NCI-H1694 (cell line): Measurements from ENCODE around the gene ARHGAP22.

Experiments
- DNase-seq: peaks from one replicate; lab custom pipeline; 2025; lab: John Stamatoyannopoulos, UW

The ARHGAP22 gene

GRCh38 chr10:48633381-48634197 lies 28.7 kb upstream of the ARHGAP22 start:
- DNase-seq, result no peak

- DNase-seq, result no peak
Observed at GRCh38 chr10:48632166-48632565, 27.3 kb upstream of the ARHGAP22 start.

GRCh38 chr10:48627984-48628609 lies 23.2 kb upstream of the ARHGAP22 start:
- peak; percentile 26 for DNase-seq

GRCh38 chr10:48626986-48627731 lies 22.3 kb upstream of the ARHGAP22 start:
- DNase-seq, result no peak

GRCh38 chr10:48626447-48626846 lies 21.6 kb upstream of the ARHGAP22 start:
- no peak for DNase-seq

GRCh38 chr10:48625826-48626134 lies 20.9 kb upstream of the ARHGAP22 start:
- DNase-seq, result no peak

DNA sequence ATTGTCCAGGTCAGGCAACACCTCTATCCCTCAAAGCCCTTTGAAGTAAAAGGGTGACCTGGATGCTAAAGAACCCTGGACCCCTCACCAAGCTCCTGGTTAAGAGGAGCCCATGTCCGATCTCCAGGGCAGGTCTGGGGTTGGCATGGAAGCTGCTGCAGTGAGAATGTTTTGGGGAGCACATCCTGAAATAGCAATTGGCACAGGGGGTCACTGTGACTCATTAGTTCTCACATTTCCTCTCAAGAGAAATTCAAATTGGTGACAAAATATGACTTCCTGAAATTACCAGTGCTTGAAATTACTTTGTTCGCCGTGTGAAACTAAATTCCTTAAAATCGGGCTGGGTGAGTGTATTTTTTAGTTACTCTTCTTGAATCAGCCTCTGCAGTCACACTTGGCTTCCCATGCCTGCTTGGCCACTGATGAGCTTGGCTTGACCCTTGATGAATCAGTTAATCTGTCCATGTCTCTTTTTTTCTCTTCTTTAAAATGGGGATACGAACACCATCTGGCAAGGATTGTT lies 18.8 kb upstream of the ARHGAP22 start:
- no peak for DNase-seq

DNA sequence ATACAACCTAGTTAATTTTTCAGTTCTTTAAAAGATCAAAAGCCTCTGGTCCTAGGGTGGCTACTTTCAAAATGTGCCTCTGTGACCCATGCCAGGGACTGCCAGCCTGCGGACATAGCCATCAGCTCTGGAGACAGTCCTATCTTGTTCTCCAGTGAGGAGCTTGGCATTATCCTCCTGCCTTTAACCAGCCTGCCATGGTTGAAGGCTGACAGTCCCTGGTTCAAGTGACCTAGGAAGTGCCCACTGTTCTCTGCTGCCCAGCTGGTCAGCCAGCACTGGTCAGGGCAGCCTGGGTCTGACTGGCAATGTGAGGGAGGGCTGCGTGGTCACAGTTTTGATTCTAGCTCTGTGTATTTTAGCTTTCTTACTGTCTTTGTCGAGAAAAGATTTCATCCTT lies 18.1 kb upstream of the ARHGAP22 start:
- no peak for DNase-seq

- no peak for DNase-seq
Observed at GRCh38 chr10:48620719-48621118, 15.8 kb upstream of the ARHGAP22 start.

- no peak for DNase-seq
Observed at GRCh38 chr10:48616436-48616835, 11.6 kb upstream of the ARHGAP22 start.

- DNase-seq, result no peak
Observed at GRCh38 chr10:48614481-48615390, 9.9 kb upstream of the ARHGAP22 start.

DNA sequence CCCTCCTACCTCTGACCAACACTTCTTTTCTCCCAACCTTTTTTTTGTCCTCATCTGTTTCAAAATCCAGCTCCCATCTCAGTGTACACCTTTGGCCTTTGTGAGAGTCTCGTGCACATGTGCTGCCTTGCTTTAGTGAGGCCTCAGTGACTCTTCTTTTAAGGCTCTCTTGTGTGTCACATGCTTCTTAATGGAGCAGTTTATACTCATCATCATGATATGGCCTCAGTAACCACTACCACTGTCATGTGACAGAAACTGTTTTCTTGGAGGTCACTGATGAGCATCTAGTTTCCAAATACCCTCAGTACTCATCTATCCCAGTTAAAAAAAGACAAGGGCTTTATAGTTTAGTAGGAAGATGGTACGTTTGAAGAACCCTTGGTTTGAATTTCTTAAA lies 8.1 kb upstream of the ARHGAP22 start:
- DNase-seq, result no peak

DNA sequence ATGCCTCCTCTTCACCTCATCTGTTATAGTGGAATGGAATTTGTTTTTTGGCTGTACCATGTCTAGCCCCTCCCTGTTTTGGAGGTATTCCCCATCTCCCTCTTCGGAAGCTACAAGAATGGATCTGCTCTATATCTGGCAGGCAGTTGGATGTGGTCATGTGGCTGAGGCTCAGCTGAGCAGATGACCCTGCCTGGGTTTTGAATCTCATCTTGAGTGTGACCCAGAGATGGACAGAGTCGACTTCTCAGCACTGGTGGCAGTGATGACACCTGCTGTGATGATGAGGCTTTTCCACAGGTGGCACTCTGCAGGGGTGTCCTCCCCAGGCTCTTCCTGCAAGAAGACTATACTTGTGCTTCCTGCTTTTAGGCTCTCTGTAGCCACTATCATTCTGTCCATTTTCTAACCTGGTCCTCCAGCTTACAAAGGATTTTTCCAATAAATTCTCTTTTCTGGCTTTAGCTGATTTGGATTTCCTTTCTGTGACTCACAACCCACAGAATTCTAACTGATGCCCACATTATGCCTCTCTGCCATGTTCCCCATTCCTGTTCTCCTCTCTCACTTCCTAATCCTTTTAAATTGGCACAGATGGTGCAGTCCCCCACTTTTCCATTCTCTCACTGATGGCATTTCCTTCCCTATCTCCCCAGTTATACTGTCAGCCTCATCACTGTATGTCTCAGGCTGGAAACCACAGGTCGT lies 7.5 kb upstream of the ARHGAP22 start:
- DNase-seq, result no peak

- no peak for DNase-seq
Observed at GRCh38 chr10:48611133-48611532, 6.3 kb upstream of the ARHGAP22 start.

- DNase-seq, result no peak
Observed at GRCh38 chr10:48610585-48611093, 5.8 kb upstream of the ARHGAP22 start.

DNA sequence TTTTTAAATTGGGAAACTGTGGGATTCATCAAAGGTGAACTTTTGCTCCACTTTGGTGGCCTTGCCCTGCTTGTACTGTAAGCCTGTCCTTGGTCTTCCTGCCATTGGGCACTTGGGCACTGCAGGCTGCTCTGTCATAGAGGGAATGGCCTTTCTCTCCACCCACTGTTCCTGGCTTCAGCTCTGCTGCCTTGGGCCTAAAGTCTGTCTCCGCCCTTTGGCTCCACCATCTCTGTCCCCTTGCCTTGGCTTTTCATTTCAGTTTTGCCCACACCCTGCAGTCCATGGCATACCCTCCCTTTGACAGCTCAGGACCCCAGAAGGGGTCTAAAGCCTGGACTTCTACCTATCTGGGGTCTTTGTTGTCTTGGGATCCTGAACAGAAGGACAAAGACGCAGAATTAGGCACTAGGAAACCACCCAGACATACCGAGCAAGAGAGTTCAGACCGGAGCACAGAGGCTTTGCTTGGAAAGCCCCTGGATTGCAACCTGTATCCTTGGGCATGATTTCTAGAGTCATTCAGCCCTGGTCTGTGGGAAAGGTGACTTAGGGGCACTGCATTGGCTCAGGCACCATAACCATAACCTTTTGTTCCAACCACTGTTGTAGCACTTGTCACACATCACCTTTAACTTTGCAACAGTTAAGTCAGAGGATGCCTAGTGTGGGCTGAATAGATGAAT lies 5.2 kb upstream of the ARHGAP22 start:
- DNase-seq, result no peak

GRCh38 chr10:48609441-48609840 lies 4.6 kb upstream of the ARHGAP22 start:
- no peak for DNase-seq

- no peak for DNase-seq
Observed at GRCh38 chr10:48608976-48609375, 4.1 kb upstream of the ARHGAP22 start.

DNA sequence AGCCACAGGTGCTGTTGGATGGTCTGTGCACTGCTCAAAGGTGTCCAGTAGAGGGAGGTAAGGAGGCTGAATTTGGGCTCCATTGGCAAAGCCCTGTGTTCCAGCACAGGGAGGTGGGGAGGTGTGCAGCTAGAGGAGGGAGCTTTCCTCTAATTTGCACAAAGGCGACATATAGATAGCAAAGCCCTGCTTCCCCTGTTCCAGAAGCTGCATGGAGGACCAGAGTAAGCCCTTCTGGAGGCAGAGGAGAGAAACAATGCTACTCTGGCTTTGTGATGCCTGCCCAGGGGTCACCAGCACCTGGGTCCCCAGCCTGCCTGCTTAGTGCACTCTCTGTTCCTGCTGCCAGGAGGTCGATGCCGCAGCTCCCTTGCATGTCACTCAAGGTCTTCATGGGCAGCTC lies 3.4 kb upstream of the ARHGAP22 start:
- DNase-seq, result peak; percentile 8
